ENCODE data around the gene LEFTY1. TPM values are rescaled to one million over a fixed set of nuclear protein-coding genes. Genes with fewer than 3 reads are reported as not detected.
"Not testable (repeated sequence)": the region's sequence is repeated elsewhere in the genome, so short reads cannot be mapped to it uniquely, and the experiment has no call there.

The LEFTY1 gene
- total RNA-seq, 1 donor from 2014 or later: 0.52 TPM

DNA sequence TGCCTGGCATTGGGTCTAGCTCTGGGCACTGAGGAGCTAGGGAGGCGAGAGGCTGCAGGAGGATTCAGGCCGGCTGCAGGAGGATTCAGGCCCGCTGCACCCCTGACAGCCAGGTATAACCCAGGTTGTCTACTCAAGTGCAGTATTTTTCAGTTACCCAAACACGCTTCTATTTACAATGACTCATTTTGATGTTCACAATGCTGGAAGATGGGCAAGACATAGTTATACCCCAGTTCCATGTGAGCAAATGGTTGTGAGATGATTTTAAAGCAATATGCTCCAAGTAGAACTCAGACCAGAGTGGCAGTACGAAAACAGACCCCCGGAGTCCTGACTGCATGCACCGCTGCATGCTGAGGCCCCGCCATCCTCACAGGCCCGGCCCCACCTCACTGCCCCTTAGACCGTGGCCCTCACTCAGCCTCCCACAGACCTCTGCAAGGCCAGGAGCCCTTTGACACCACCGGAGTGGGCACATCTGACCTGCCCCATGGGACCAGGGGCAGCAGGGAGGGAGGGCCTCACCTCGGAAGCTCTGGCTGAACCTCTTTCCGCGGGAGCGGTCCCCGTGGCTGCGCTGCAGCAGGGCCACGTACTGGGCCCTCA, 553 bp downstream of the LEFTY1 start:
- Histone ChIP-seq H3K27ac (ENCODE audit: low read depth, low read length) (no peak overlapping the region), H3K4me1 (ENCODE audit: control insufficient read depth in 3 of 3, insufficient read depth in 3 of 3, low read length in 3 of 3) (peaks cover 0 to under 1% (median 0%) of the 10 kb centered on the region in 3 donors), H3K4me3 (ENCODE audit: low read length in 3 of 3) (no peak overlapping the region), H3K9me3 (ENCODE audit: control insufficient read depth in 3 of 3, low read length in 3 of 3) (no peaks in the 10 kb centered on the region), H3K36me3 (ENCODE audit: control insufficient read depth in 3 of 3, insufficient read depth in 3 of 3, low read length in 3 of 3) (no peaks in the 10 kb centered on the region), H3K9ac (ENCODE audit: low read depth in 1 of 3, low read length in 3 of 3) (no peak overlapping the region), H3K27me3 (ENCODE audit: control insufficient read depth in 3 of 3, insufficient read depth in 3 of 3, low read length in 3 of 3) (peaks cover 0 to 4% (median 3%) of the 10 kb centered on the region in 3 donors)

- H3K4me3 ChIP-seq (ENCODE audit: low read length in 3 of 3); H3K27ac ChIP-seq (ENCODE audit: low read depth, low read length); H3K36me3 ChIP-seq (ENCODE audit: control insufficient read depth in 3 of 3, insufficient read depth in 3 of 3, low read length in 3 of 3); H3K4me1 ChIP-seq (ENCODE audit: control insufficient read depth in 3 of 3, insufficient read depth in 3 of 3, low read length in 3 of 3); H3K9me3 ChIP-seq (ENCODE audit: control insufficient read depth in 3 of 3, low read length in 3 of 3); H3K27me3 ChIP-seq (ENCODE audit: control insufficient read depth in 3 of 3, insufficient read depth in 3 of 3, low read length in 3 of 3); H3K9ac ChIP-seq (ENCODE audit: low read depth in 1 of 3, low read length in 3 of 3): not testable (repeated sequence)
Measured at GRCh38 chr1:225887554-225888288, 1.2 kb downstream of the LEFTY1 start.

GRCh38 chr1:225887030-225887314, 2.0 kb downstream of the LEFTY1 start:
- H3K4me3 ChIP-seq (ENCODE audit: low read length in 3 of 3): no peak overlapping the region
- H3K9ac ChIP-seq (ENCODE audit: low read depth in 1 of 3, low read length in 3 of 3): no peak overlapping the region
- no peaks in the 10 kb centered on the region for H3K9me3 ChIP-seq (ENCODE audit: control insufficient read depth in 3 of 3, low read length in 3 of 3)
- H3K4me1 ChIP-seq (ENCODE audit: control insufficient read depth in 3 of 3, insufficient read depth in 3 of 3, low read length in 3 of 3): peaks cover 3 to 9% (median 4%) of the 10 kb centered on the region in 3 donors
- H3K36me3 ChIP-seq (ENCODE audit: control insufficient read depth in 3 of 3, insufficient read depth in 3 of 3, low read length in 3 of 3): no peaks in the 10 kb centered on the region
- peaks cover 0 to 4% (median 3%) of the 10 kb centered on the region in 3 donors for H3K27me3 ChIP-seq (ENCODE audit: control insufficient read depth in 3 of 3, insufficient read depth in 3 of 3, low read length in 3 of 3)
- no peak overlapping the region for H3K27ac ChIP-seq (ENCODE audit: low read depth, low read length)

DNA sequence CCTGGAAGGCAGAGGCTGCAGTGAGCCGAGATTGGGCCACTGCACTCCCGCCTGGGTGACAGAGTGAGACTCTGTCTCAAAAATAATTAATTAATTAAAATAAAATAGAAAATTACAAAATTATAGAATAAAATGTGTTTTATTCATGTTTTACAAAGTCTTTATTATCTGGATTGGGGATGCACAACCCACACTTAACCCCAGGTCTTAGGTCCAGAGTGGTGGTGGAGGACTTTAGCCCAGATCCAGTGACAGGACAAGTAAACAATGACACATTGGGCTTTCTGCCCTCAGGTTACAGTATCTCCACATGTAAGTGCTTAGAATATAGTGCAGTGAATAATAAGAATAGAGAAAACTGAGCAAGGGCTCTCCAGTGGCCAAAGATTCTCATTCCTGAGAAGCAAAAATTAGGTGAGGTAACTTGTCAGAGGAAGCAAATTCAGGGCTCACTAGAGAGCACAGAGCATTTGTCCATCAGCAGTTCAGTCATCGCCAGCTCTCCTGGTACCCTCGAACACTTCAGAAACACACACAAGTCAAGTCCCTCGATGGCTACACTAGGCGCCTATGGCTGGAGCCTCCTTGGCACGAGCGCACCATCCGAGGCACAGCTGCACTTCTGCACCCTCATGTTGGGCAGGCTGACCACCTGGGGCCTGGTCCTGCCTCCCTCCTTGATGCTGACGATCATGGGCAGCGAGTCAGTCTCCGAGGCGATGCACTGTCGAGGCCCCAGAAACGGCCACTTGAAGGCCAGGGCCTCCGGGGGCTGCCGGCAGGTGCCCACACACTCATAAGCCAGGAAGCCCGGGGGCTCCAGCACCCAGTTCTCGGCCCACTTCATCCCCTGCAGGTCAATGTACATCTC, 2.6 kb downstream of the LEFTY1 start:
- no peaks in the 10 kb centered on the region for H3K36me3 ChIP-seq (ENCODE audit: control insufficient read depth in 3 of 3, insufficient read depth in 3 of 3, low read length in 3 of 3)
- no peaks in the 10 kb centered on the region for H3K9me3 ChIP-seq (ENCODE audit: control insufficient read depth in 3 of 3, low read length in 3 of 3)

DNA sequence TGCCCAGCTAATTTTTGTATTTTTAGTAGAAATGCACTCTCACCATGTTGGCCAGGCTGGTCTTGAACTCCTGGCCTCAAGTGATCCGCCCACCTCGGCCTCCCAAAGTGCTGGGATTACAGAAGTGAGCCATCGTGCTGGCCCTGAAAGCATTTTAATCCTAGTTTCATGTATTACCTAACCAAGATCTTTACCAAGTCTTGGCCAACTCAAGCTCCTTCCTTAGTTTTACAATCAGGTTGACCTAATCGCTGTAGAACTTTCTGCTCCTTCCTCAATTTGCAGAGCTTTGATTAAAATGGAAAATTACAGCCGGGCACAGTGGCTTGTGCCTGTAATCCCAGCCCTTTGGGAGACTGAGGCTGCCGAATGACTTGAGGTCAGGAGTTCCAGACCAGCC, 3.6 kb downstream of the LEFTY1 start:
- H3K9ac ChIP-seq (ENCODE audit: low read depth in 1 of 3, low read length in 3 of 3): no peak overlapping the region
- peaks cover 0 to 4% (median 3%) of the 10 kb centered on the region in 3 donors for H3K27me3 ChIP-seq (ENCODE audit: control insufficient read depth in 3 of 3, insufficient read depth in 3 of 3, low read length in 3 of 3)
- H3K36me3 ChIP-seq (ENCODE audit: control insufficient read depth in 3 of 3, insufficient read depth in 3 of 3, low read length in 3 of 3): no peaks in the 10 kb centered on the region
- peaks cover 15 to 21% (median 16%) of the 10 kb centered on the region in 3 donors for H3K4me1 ChIP-seq (ENCODE audit: control insufficient read depth in 3 of 3, insufficient read depth in 3 of 3, low read length in 3 of 3)
- H3K27ac ChIP-seq (ENCODE audit: low read depth, low read length): no peak overlapping the region
- no peaks in the 10 kb centered on the region for H3K9me3 ChIP-seq (ENCODE audit: control insufficient read depth in 3 of 3, low read length in 3 of 3)
- no peak overlapping the region for H3K4me3 ChIP-seq (ENCODE audit: low read length in 3 of 3)

More for the DNA sequence above, 2.6 kb downstream of the LEFTY1 start:
- Histone ChIP-seq H3K9ac (ENCODE audit: low read depth in 1 of 3, low read length in 3 of 3) (no peak overlapping the region), H3K27me3 (ENCODE audit: control insufficient read depth in 3 of 3, insufficient read depth in 3 of 3, low read length in 3 of 3) (peaks cover 0 to 4% (median 3%) of the 10 kb centered on the region in 3 donors), H3K4me1 (ENCODE audit: control insufficient read depth in 3 of 3, insufficient read depth in 3 of 3, low read length in 3 of 3) (peaks cover 5 to 10% (median 6%) of the 10 kb centered on the region in 3 donors), H3K4me3 (ENCODE audit: low read length in 3 of 3) (no peak overlapping the region), H3K27ac (ENCODE audit: low read depth, low read length) (no peak overlapping the region)

- peaks cover 31 to 37% (median 32%) of the 10 kb centered on the region in 3 donors for H3K4me1 ChIP-seq (ENCODE audit: control insufficient read depth in 3 of 3, insufficient read depth in 3 of 3, low read length in 3 of 3)
- no peak overlapping the region for H3K27ac ChIP-seq (ENCODE audit: low read depth, low read length)
Measured at GRCh38 chr1:225883616-225884265, 5.2 kb downstream of the LEFTY1 start.

DNA sequence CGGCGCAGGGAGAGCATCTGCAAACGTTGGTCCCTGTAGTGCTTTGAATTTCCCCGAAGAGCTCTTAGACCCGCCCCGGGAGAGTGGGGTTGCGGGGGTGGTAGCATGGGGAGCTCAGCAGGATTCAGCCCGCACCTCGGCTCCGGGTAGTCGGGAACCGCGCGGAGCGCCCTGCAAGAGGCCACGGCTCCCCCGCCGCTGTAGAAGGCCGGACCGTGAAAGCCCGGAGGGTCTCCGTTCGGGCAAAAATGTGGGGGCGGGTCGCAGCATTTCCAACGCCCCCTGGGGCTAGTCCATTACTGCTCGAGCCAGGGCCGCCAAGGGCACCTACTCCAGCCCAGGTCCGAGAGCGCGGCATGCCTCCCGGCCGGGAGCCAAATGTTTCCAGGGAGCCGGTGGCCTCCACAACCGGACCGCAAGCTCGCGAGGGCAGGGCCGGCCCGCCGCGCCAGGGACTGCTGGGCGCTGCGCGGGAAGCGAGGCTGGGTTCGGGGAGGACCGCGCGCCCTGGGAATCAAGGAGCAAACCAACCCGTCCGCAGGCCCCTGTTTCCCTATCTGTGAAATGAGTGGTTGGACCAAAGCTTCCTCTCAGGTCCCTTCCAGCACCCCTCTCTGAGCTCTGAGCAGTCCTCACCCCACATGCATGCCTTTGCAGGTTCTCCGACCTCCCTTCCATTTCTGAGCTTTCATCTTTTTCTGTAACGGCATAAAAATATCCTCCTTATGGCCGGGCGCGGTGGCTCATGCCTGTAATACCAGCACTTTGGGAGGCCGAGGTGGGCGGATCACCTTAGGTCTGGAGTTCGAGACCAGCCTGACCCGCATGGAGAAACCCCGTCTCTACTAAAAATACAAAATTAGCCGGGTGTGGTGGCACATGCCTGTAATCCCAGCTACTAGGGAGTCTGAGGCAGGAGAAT, 6.0 kb downstream of the LEFTY1 start:
- Histone ChIP-seq H3K27ac (ENCODE audit: low read depth, low read length) (peak overlapping the region; percentile 83), H3K36me3 (ENCODE audit: control insufficient read depth in 3 of 3, insufficient read depth in 3 of 3, low read length in 3 of 3) (no peaks in the 10 kb centered on the region), H3K9me3 (ENCODE audit: control insufficient read depth in 3 of 3, low read length in 3 of 3) (no peaks in the 10 kb centered on the region), H3K4me3 (ENCODE audit: low read length in 3 of 3) (peak overlapping the region; percentile 91 to 96 (median 95)), H3K4me1 (ENCODE audit: control insufficient read depth in 3 of 3, insufficient read depth in 3 of 3, low read length in 3 of 3) (peaks cover 39 to 45% (median 40%) of the 10 kb centered on the region in 3 donors), H3K27me3 (ENCODE audit: control insufficient read depth in 3 of 3, insufficient read depth in 3 of 3, low read length in 3 of 3) (peaks cover 0 to 3% (median 0%) of the 10 kb centered on the region in 3 donors), H3K9ac (ENCODE audit: low read depth in 1 of 3, low read length in 3 of 3) (peak overlapping the region; percentile 84 to 98 (median 97))

More at GRCh38 chr1:225883616-225884265, 5.2 kb downstream of the LEFTY1 start:
- Histone ChIP-seq H3K9ac (ENCODE audit: low read depth in 1 of 3, low read length in 3 of 3) (no peak overlapping the region), H3K36me3 (ENCODE audit: control insufficient read depth in 3 of 3, insufficient read depth in 3 of 3, low read length in 3 of 3) (no peaks in the 10 kb centered on the region), H3K4me3 (ENCODE audit: low read length in 3 of 3) (no peak overlapping the region), H3K9me3 (ENCODE audit: control insufficient read depth in 3 of 3, low read length in 3 of 3) (no peaks in the 10 kb centered on the region), H3K27me3 (ENCODE audit: control insufficient read depth in 3 of 3, insufficient read depth in 3 of 3, low read length in 3 of 3) (peaks cover 0 to 4% (median 3%) of the 10 kb centered on the region in 3 donors)

DNA sequence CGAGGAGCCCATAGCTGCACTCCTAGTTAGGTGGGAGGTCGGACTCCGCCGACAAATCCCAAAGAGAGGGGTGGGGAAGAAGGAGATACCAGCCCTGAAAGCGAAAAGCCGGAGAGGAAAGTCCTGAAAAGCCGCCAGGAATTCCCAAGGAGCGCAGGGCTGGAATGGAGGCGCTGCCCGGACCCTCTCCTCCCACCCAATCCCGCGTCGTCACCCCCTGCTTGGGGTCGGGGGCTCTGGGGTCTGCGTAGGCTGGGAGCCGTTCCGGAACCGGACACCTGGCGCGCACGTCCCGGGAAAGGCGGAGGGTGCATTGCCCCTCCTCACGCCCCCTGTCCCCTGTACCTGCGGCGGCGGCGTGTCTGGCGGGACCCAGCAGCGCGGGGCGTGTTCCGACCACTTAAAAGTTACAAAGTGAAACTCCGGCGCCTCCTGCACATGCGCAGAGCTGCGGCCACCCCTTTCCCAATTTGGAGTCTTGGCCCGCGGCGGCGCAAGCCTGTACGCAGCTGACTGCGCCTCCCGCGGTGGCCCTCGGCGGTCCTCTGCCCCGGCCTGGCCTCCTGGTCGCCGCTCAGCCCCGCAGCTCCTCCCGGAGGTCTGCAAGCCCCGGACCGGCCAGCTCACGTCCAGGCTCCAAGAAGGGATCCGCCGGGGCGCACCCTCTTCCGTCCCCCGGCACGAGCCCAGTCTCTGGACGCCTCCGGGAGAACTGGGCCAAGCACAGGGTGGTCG, 6.8 kb downstream of the LEFTY1 start, which contains the start of gene TMEM63A:
Gene TMEM63A (minus strand): TSS at position 422 of the 735 bp plus-strand sequence. CDS start 4,800 bp downstream, outside the sequence.
- H3K36me3 ChIP-seq (ENCODE audit: control insufficient read depth in 3 of 3, insufficient read depth in 3 of 3, low read length in 3 of 3): peaks cover 0 to 2% (median 0%) of the 10 kb centered on the region in 3 donors
- H3K27ac ChIP-seq (ENCODE audit: low read depth, low read length): peak within 1 kb of the TSS; percentile 83
- peak within 1 kb of the TSS; percentile 93 to 98 (median 97) for H3K9ac ChIP-seq (ENCODE audit: low read depth in 1 of 3, low read length in 3 of 3)
- H3K4me1 ChIP-seq (ENCODE audit: control insufficient read depth in 3 of 3, insufficient read depth in 3 of 3, low read length in 3 of 3): peaks cover 47 to 53% (median 47%) of the 10 kb centered on the region in 3 donors
- H3K4me3 ChIP-seq (ENCODE audit: low read length in 3 of 3): peak within 1 kb of the TSS; percentile 91 to 96 (median 95)
- H3K9me3 ChIP-seq (ENCODE audit: control insufficient read depth in 3 of 3, low read length in 3 of 3): no peaks in the 10 kb centered on the region
- H3K27me3 ChIP-seq (ENCODE audit: control insufficient read depth in 3 of 3, insufficient read depth in 3 of 3, low read length in 3 of 3): peaks cover 0 to 3% (median 0%) of the 10 kb centered on the region in 3 donors
